Caco-2 (cell line): ENCODE results near the gene CPA2. TPM values are rescaled to one million over a fixed set of nuclear protein-coding genes. Genes with fewer than 3 reads are reported as not detected.

ENCODE experiments used
- BruUV-seq: library from RNA; stranded (reverse); fragments of 400-500 nt; replicated peaks from 2 replicates; lab custom pipeline; 2021; lab: Mats Ljungman, UMichigan
- CTCF ChIA-PET: fragments of 300-600 bp; sonication (Branson Sonifier 250); formaldehyde crosslinking; loops from one replicate; lab custom pipeline; 2022; ENCODE audit warnings: antibody characterized with exemption; lab: Charles Lee
- POLR2A ChIA-PET: fragments of 300-600 bp; sonication (Branson Sonifier 250); formaldehyde crosslinking; loops from one replicate; lab custom pipeline; 2022; ENCODE audit warnings: antibody characterized with exemption; lab: Charles Lee
- DNase-seq, 2 experiments: peaks; one replicate each; pipeline versions ENCODE4 v3.0.0 to v3.0.0-alpha.2; 2020 to 2022
- H3K27me3 ChIP-seq: replicated peaks from 2 replicates; pipeline ENCODE4 v1.6.0; 2011; ENCODE audit warnings: low read length; ENCODE audit not compliant: control insufficient read depth, insufficient read depth
- H3K36me3 ChIP-seq: 2 replicates; pipeline ENCODE4 v1.5.1; 2011; ENCODE audit warnings: low read length; ENCODE audit not compliant: control insufficient read depth, insufficient read depth
- H3K4me1 ChIP-seq: fragments of 250-450 bp; sonication (Bioruptor Pico); 2 replicates; pipeline ENCODE4 v1.5.1; 2020; ENCODE audit warnings: mild to moderate bottlenecking
- H3K4me3 ChIP-seq: 2 replicates; pipeline ENCODE4 v1.5.1; 2011; ENCODE audit warnings: low read depth, mild to moderate bottlenecking, control low read depth, low read length
- H3K9me3 ChIP-seq: fragments of 250-450 bp; sonication (Bioruptor Pico); 2 replicates; pipeline ENCODE4 v1.5.1; 2020; ENCODE audit warnings: mild to moderate bottlenecking, moderate library complexity
- H3K27ac Mint-ChIP-seq: one replicate; pipeline ENCODE4 v1.8.0; 2022; ENCODE audit warnings: mixed read lengths; ENCODE audit not compliant: unreplicated experiment
- H3K27me3 Mint-ChIP-seq: one replicate; pipeline ENCODE4 v1.8.0; 2022; ENCODE audit warnings: mixed read lengths; ENCODE audit not compliant: insufficient read depth, unreplicated experiment
- H3K36me3 Mint-ChIP-seq: one replicate; pipeline ENCODE4 v1.8.0; 2022; ENCODE audit warnings: mild to moderate bottlenecking, mixed read lengths; ENCODE audit not compliant: insufficient read depth, unreplicated experiment
- H3K4me1 Mint-ChIP-seq: one replicate; pipeline ENCODE4 v1.8.0; 2022; ENCODE audit warnings: low read depth, mixed read lengths; ENCODE audit not compliant: unreplicated experiment
- H3K4me3 Mint-ChIP-seq: one replicate; pipeline ENCODE4 v1.8.0; 2022; ENCODE audit warnings: mild to moderate bottlenecking, moderate library complexity, mixed read lengths; ENCODE audit not compliant: unreplicated experiment
- H3K9me3 Mint-ChIP-seq: one replicate; pipeline ENCODE4 v1.8.0; 2022; ENCODE audit warnings: mixed read lengths; ENCODE audit not compliant: unreplicated experiment
- intact Hi-C: fragments of 100-400 bp; cut with micrococcal nuclease; formaldehyde crosslinking; loops from one replicate; pipeline ENCODE4 v1.10.0; 2022; ENCODE audit not compliant: unreplicated experiment
- total RNA-seq: library from RNA; stranded (reverse); gene quantifications from 2 replicates; pipeline ENCODE4 v1.2.3, GENCODE V29; 2022
- TF ChIP-seq, protein P1 (sequence below), 2 experiments: fragments of 200-600 bp in 1 of 2; IDR thresholded peaks; 1 replicate in 1 of 2; 2 replicates in 1 of 2; pipeline versions ENCODE4 v1.5.1 to v1.8.0; 2011 to 2022; ENCODE audit warnings: antibody characterized with exemption in 1 of 2, control low read depth in 1 of 2, inconsistent platforms in 1 of 2, low read depth in 1 of 2, low read length in 1 of 2, mild to moderate bottlenecking in 1 of 2, moderate library complexity in 1 of 2; ENCODE audit not compliant: insufficient read depth in 1 of 2, severe bottlenecking in 1 of 2, unreplicated experiment in 1 of 2

CPA2 gene
- total RNA-seq, 1 experiment from 2014 or later: 26.1 TPM

DNA sequence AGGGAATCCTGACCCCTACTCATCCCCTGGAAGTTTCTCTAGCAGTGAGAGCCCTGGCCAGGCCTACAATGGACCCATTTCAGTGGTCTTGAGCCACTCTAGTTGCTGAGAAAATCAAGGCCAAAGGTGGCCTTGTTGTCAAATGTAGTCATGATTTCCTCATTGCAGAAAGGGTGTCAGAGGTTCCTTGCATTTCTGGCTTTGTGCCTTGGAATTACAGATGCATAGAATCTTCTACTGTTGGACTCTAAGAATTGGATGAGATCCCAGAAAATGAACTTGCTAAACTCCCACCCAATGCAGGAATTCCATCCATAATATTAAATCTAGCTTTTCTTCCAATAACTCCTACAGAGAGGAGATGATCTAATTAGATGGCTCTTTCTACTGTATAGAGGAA is 12.2 kb downstream of the CPA2 start:
- Mint-ChIP-seq H3K4me3 (no peak overlapping the region), H3K9me3 (peaks cover 8% of the 10 kb centered on the region), H3K27ac (no peak overlapping the region), H3K36me3 (no peaks in the 10 kb centered on the region), H3K27me3 (no peaks in the 10 kb centered on the region), H3K4me1 (peaks cover 11% of the 10 kb centered on the region)
- peaks cover 6% of the 10 kb centered on the region; the same call in 1 of the 2 replicates for H3K4me1 ChIP-seq
- POLR2A ChIA-PET: no interaction called here
- intact Hi-C loops: loop anchor here (1.0 kb wide), 1 partner anchor 206 kb away; no protein-coding TSS in a partner anchor
- no peak overlapping the region for H3K4me3 ChIP-seq
- no TSS peak for BruUV-seq
- no peaks in the 10 kb centered on the region for H3K27me3 ChIP-seq
- TF ChIP-seq, protein P1, sequence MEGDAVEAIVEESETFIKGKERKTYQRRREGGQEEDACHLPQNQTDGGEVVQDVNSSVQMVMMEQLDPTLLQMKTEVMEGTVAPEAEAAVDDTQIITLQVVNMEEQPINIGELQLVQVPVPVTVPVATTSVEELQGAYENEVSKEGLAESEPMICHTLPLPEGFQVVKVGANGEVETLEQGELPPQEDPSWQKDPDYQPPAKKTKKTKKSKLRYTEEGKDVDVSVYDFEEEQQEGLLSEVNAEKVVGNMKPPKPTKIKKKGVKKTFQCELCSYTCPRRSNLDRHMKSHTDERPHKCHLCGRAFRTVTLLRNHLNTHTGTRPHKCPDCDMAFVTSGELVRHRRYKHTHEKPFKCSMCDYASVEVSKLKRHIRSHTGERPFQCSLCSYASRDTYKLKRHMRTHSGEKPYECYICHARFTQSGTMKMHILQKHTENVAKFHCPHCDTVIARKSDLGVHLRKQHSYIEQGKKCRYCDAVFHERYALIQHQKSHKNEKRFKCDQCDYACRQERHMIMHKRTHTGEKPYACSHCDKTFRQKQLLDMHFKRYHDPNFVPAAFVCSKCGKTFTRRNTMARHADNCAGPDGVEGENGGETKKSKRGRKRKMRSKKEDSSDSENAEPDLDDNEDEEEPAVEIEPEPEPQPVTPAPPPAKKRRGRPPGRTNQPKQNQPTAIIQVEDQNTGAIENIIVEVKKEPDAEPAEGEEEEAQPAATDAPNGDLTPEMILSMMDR (IDR thresholded peaks at IDR 0.05; ENCODE audit: insufficient read depth in 1 of 2, low read depth in 1 of 2, low read length in 1 of 2, severe bottlenecking in 1 of 2, unreplicated experiment in 1 of 2): no peak
- CTCF ChIA-PET: no interaction called here
- no peaks in the 10 kb centered on the region for H3K36me3 ChIP-seq
- H3K9me3 ChIP-seq: no peaks in the 10 kb centered on the region
- DNase-seq: no peak

DNA sequence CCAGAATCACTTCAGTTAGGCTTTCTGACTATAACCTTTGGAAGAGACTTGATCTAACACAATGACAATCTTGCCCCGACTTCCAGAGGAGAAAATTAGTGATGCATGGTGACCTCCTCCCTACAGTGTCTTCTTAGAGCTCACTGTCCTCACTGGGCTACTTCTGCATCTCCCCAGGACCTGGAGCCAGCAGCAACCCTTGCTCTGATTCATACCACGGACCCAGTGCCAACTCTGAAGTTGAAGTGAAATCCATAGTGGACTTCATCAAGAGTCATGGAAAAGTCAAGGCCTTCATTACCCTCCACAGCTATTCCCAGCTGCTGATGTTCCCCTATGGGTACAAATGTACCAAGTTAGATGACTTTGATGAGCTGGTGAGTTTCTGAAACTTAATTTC is 12.6 kb downstream of the CPA2 start:
- peaks cover 12% of the 10 kb centered on the region for H3K9me3 Mint-ChIP-seq
- POLR2A ChIA-PET: no interaction called here
- CTCF ChIA-PET: no interaction called here

DNA sequence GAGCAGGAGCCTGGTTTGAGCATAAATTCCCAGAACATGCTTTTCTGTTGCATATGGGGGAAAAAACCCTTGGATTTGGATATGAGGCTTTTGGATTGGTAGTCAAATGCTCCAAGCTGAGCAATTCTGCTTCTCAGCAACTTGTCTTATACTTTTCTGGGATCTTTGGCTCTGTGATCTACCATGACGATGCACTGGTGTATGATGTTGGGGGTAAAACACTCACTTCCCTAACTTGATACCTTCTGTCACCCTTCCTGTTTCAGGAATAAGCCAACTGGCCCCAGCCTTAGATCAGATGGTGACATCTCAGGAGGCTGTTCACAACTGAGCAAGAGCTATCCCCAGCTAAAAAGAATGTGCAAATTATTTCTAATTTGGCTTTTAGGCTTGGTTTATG is 13.2 kb downstream of the CPA2 start:
- H3K4me1 ChIP-seq: peaks cover 6% of the 10 kb centered on the region; the same call in 1 of the 2 replicates
- H3K9me3 ChIP-seq: no peaks in the 10 kb centered on the region
- no peak overlapping the region for H3K27ac Mint-ChIP-seq
- no peak overlapping the region for H3K4me3 ChIP-seq
- BruUV-seq: no TSS peak
- DNase-seq: no peak
- H3K9me3 Mint-ChIP-seq: peaks cover 18% of the 10 kb centered on the region
- H3K36me3 Mint-ChIP-seq: no peaks in the 10 kb centered on the region
- POLR2A ChIA-PET: no interaction called here
- intact Hi-C loops: no loop called here
- H3K4me1 Mint-ChIP-seq: peaks cover 21% of the 10 kb centered on the region
- no peaks in the 10 kb centered on the region for H3K36me3 ChIP-seq
- TF ChIP-seq, protein P1 (IDR thresholded peaks at IDR 0.05; ENCODE audit: insufficient read depth in 1 of 2, low read depth in 1 of 2, low read length in 1 of 2, severe bottlenecking in 1 of 2, unreplicated experiment in 1 of 2): no peak
- H3K27me3 Mint-ChIP-seq: no peaks in the 10 kb centered on the region
- H3K4me3 Mint-ChIP-seq: no peak overlapping the region
- CTCF ChIA-PET: no interaction called here
- no peaks in the 10 kb centered on the region for H3K27me3 ChIP-seq

More for the DNA sequence above, 12.6 kb downstream of the CPA2 start:
- Mint-ChIP-seq H3K36me3 (no peaks in the 10 kb centered on the region), H3K4me3 (no peak overlapping the region), H3K27me3 (no peaks in the 10 kb centered on the region), H3K27ac (no peak overlapping the region), H3K4me1 (peaks cover 16% of the 10 kb centered on the region)
- DNase-seq: no peak
- Histone ChIP-seq H3K9me3 (no peaks in the 10 kb centered on the region), H3K36me3 (no peaks in the 10 kb centered on the region), H3K4me1 (peaks cover 6% of the 10 kb centered on the region; the same call in 1 of the 2 replicates), H3K4me3 (no peak overlapping the region), H3K27me3 (no peaks in the 10 kb centered on the region)
- intact Hi-C loops: no loop called here
- TF ChIP-seq, protein P1 (IDR thresholded peaks at IDR 0.05; ENCODE audit: insufficient read depth in 1 of 2, low read depth in 1 of 2, low read length in 1 of 2, severe bottlenecking in 1 of 2, unreplicated experiment in 1 of 2): no peak
- BruUV-seq: no TSS peak
